ENCODE results near the gene FRRS1L. TPM values are rescaled to one million over a fixed set of nuclear protein-coding genes. Genes with fewer than 3 reads are reported as not detected.

Gene FRRS1L
- total and polyA plus RNA-seq, 2 donors (not counting 1 experiment from before 2014, with no cell fraction given): not detected

GRCh38 chr9:109150925-109151545 lies 16.0 kb downstream of the FRRS1L start:
- H4K20me1 ChIP-seq (ENCODE audit: control insufficient read depth, insufficient read depth, low read length, poor library complexity, severe bottlenecking): no peaks in the 10 kb centered on the region
- H2AFZ ChIP-seq (ENCODE audit: insufficient read depth, low read depth, low read length, poor library complexity, severe bottlenecking): no peak overlapping the region
- H3K79me2 ChIP-seq (ENCODE audit: control insufficient read depth, insufficient read depth, low read length): no peaks in the 10 kb centered on the region
- H3K4me2 ChIP-seq (replicated peaks; ENCODE audit: low read depth, low read length, poor library complexity, severe bottlenecking): no peak overlapping the region
- no peaks in the 10 kb centered on the region for H3K4me1 ChIP-seq (ENCODE audit: control insufficient read depth in 2 of 2, insufficient read depth in 2 of 2, low read length in 2 of 2)
- intact Hi-C loops (cut with micrococcal nuclease): no loop called here
- H3K4me3 ChIP-seq (ENCODE audit: control extremely low read depth in 1 of 5, extremely low read depth in 1 of 5, insufficient read depth in 1 of 5, low read depth in 2 of 5, low read length in 4 of 5): no peak overlapping the region
- 100% methylated on average over 1 of the region's 3 CpGs for WGBS (ENCODE audit: insufficient coverage)
- H3K9me3 ChIP-seq (ENCODE audit: control extremely low read depth in 1 of 3, control insufficient read depth in 2 of 3, insufficient read depth in 1 of 3, low read length in 2 of 3): peaks cover 0 to 16% (median 9%) of the 10 kb centered on the region in 3 donors
- H3K27ac ChIP-seq (ENCODE audit: low read length in 2 of 2): no peak overlapping the region
- DNase-seq (no peak), ATAC-seq (ENCODE audit: low read depth) (no peak)
- Mint-ChIP-seq H3K4me3 (no peak overlapping the region), H3K27me3 (peaks cover 15% of the 10 kb centered on the region), H3K27ac (no peak overlapping the region), H3K9me3 (ENCODE audit: insufficient read depth) (peaks cover 12% of the 10 kb centered on the region), H3K4me1 (no peaks in the 10 kb centered on the region)
- no peak overlapping the region for H3K9ac ChIP-seq (ENCODE audit: low read length)
- ChIA-PET POLR2A (interaction anchor here (0.6 kb wide), 1 partner anchor 262 kb away, joined by 3 read pairs; no protein-coding TSS in a partner anchor), CTCF (no interaction called here)
- no peak for TF ChIP-seq CTCF (IDR thresholded peaks at IDR 0.05)
- no peaks in the 10 kb centered on the region for H3K36me3 ChIP-seq (replicated peaks in 1 of 2; ENCODE audit: control extremely low read depth in 1 of 2, control insufficient read depth in 1 of 2, extremely low read depth in 1 of 2, insufficient read depth in 2 of 2, low read length in 1 of 2)
- H3K27me3 ChIP-seq (replicated peaks in 1 of 4; ENCODE audit: control extremely low read depth in 1 of 4, control insufficient read depth in 3 of 4, insufficient read depth in 4 of 4, low read length in 3 of 4): peaks cover 0 to 2% (median 0%) of the 10 kb centered on the region in 4 experiments

GRCh38 chr9:109149722-109150121 lies 17.3 kb downstream of the FRRS1L start:
- DNase-seq: no peak
- no peak overlapping the region for H2AFZ ChIP-seq (ENCODE audit: insufficient read depth, low read depth, low read length, poor library complexity, severe bottlenecking)

More at GRCh38 chr9:109149722-109150121, 17.3 kb downstream of the FRRS1L start:
- Mint-ChIP-seq H3K27me3 (peaks cover 17% of the 10 kb centered on the region), H3K4me3 (no peak overlapping the region), H3K4me1 (no peaks in the 10 kb centered on the region), H3K9me3 (ENCODE audit: insufficient read depth) (peaks cover 12% of the 10 kb centered on the region), H3K27ac (no peak overlapping the region)
- Histone ChIP-seq H3K4me2 (replicated peaks; ENCODE audit: low read depth, low read length, poor library complexity, severe bottlenecking) (no peak overlapping the region), H3K27ac (ENCODE audit: low read length in 2 of 2) (no peak overlapping the region), H3K27me3 (replicated peaks in 1 of 4; ENCODE audit: control extremely low read depth in 1 of 4, control insufficient read depth in 3 of 4, insufficient read depth in 4 of 4, low read length in 3 of 4) (peaks cover 0 to 2% (median 0%) of the 10 kb centered on the region in 4 experiments), H3K4me3 (ENCODE audit: control extremely low read depth in 1 of 5, extremely low read depth in 1 of 5, insufficient read depth in 1 of 5, low read depth in 2 of 5, low read length in 4 of 5) (no peak overlapping the region), H3K36me3 (replicated peaks in 1 of 2; ENCODE audit: control extremely low read depth in 1 of 2, control insufficient read depth in 1 of 2, extremely low read depth in 1 of 2, insufficient read depth in 2 of 2, low read length in 1 of 2) (no peaks in the 10 kb centered on the region), H3K79me2 (ENCODE audit: control insufficient read depth, insufficient read depth, low read length) (no peaks in the 10 kb centered on the region), H3K9ac (ENCODE audit: low read length) (no peak overlapping the region), H3K9me3 (ENCODE audit: control extremely low read depth in 1 of 3, control insufficient read depth in 2 of 3, insufficient read depth in 1 of 3, low read length in 2 of 3) (peaks cover 0 to 11% (median 9%) of the 10 kb centered on the region in 3 donors), H4K20me1 (ENCODE audit: control insufficient read depth, insufficient read depth, low read length, poor library complexity, severe bottlenecking) (no peaks in the 10 kb centered on the region), H3K4me1 (ENCODE audit: control insufficient read depth in 2 of 2, insufficient read depth in 2 of 2, low read length in 2 of 2) (no peaks in the 10 kb centered on the region)
- ChIA-PET POLR2A (no interaction called here), CTCF (no interaction called here)
- intact Hi-C loops (cut with micrococcal nuclease): no loop called here
- ATAC-seq (ENCODE audit: low read depth): no peak
- TF ChIP-seq EZH2 (IDR thresholded peaks at IDR 0.05; ENCODE audit: borderline replicate concordance, insufficient read depth, low read depth, low read length, poor library complexity, severe bottlenecking): no peak
- TF ChIP-seq CTCF (IDR thresholded peaks at IDR 0.05): no peak
- WGBS (ENCODE audit: insufficient coverage): no CpG with 5 or more reads among the region's 4 CpGs

All from B cell (primary cell).